Fibroblast of the aortic adventitia (primary cell): ENCODE results near the gene PEA15. TPM values are rescaled to one million over a fixed set of nuclear protein-coding genes. Genes with fewer than 3 reads are reported as not detected.

Experiments used
- DNase-seq: peaks from one replicate; pipeline ENCODE4 v3.0.0-alpha.2; 2010; ENCODE audit warnings: low read depth
- H3K4me3 ChIP-seq: 2 replicates; pipeline ENCODE4 v1.5.1; 2011; ENCODE audit warnings: low read depth, mild to moderate bottlenecking, control low read depth, low read length, moderate library complexity
- CTCF ChIP-seq: IDR thresholded peaks from 2 replicates; pipeline ENCODE4 v1.5.1; 2011; ENCODE audit warnings: mild to moderate bottlenecking, low read length, control low read depth, inconsistent platforms; ENCODE audit not compliant: insufficient read depth
- total RNA-seq: library from RNA; depleted of rRNA; stranded (reverse); fragments of >200 nt; gene quantifications from 2 replicates; pipeline ENCODE4 v1.2.3, GENCODE V29; 2012; ENCODE audit warnings: low replicate concordance

Gene PEA15
- total RNA-seq, 1 donor, result 224 TPM

- no peak for DNase-seq
- no peak for TF ChIP-seq CTCF
- H3K4me3 ChIP-seq, result no peak overlapping the region
Measured at GRCh38 chr1:160211046-160211790, 6.0 kb downstream of the PEA15 start.

GRCh38 chr1:160214481-160215140, 9.4 kb downstream of the PEA15 start:
- TF ChIP-seq CTCF, result no peak
- no peak for DNase-seq
- no peak overlapping the region for H3K4me3 ChIP-seq

- DNase-seq, result no peak
- TF ChIP-seq CTCF, result no peak
- H3K4me3 ChIP-seq, result no peak overlapping the region
Measured at GRCh38 chr1:160216301-160216700, 11.1 kb downstream of the PEA15 start.

- no peak for TF ChIP-seq CTCF
- DNase-seq, result peak; percentile 52
- no peak overlapping the region for H3K4me3 ChIP-seq
Measured at GRCh38 chr1:160217481-160218051, 12.4 kb downstream of the PEA15 start.

GRCh38 chr1:160219062-160219929, 14.1 kb downstream of the PEA15 start:
- no peak overlapping the region for H3K4me3 ChIP-seq
- peak; percentile 81 for TF ChIP-seq CTCF
- DNase-seq, result peak; percentile 84

- TF ChIP-seq CTCF, result no peak
- no peak for DNase-seq
- H3K4me3 ChIP-seq, result no peak overlapping the region
Measured at GRCh38 chr1:160220301-160220700, 15.1 kb downstream of the PEA15 start.
